CD4-positive, alpha-beta T cell treated with Interleukin-6 for 4 hours (primary cell): ENCODE measurements around the gene LYRM9.
"Not testable (repeated sequence)": the region's sequence is repeated elsewhere in the genome, so short reads cannot be mapped to it uniquely, and the experiment has no call there.

ENCODE experiments used
- DNase-seq: peaks from one replicate; pipeline ENCODE4 v3.0.0-alpha.2; 2020; ENCODE audit warnings: mixed read lengths

LYRM9 gene

GRCh38 chr17:27905447-27906225 is 12.5 kb upstream of the LYRM9 start:
- DNase-seq, result no peak

GRCh38 chr17:27904534-27905446 is 11.6 kb upstream of the LYRM9 start:
- no peak for DNase-seq

- DNase-seq, result no peak
Measured at GRCh38 chr17:27904114-27904513, 10.9 kb upstream of the LYRM9 start.

- DNase-seq, result no peak
Measured at GRCh38 chr17:27899525-27899924, 6.4 kb upstream of the LYRM9 start.

GRCh38 chr17:27898096-27898495 is 4.9 kb upstream of the LYRM9 start:
- no peak for DNase-seq

GRCh38 chr17:27896701-27897100 is 3.5 kb upstream of the LYRM9 start:
- DNase-seq, result no peak

GRCh38 chr17:27895940-27896535 is 2.9 kb upstream of the LYRM9 start:
- DNase-seq, result no peak

GRCh38 chr17:27895123-27895895 is 2.1 kb upstream of the LYRM9 start:
- DNase-seq, result no peak

GRCh38 chr17:27893841-27894503 is 807 bp upstream of the LYRM9 start:
- no peak for DNase-seq

GRCh38 chr17:27892542-27892865 is 661 bp downstream of the LYRM9 start:
- no peak for DNase-seq

GRCh38 chr17:27891841-27892240 is 1.3 kb downstream of the LYRM9 start:
- no peak for DNase-seq

- no peak for DNase-seq
Measured at GRCh38 chr17:27889711-27890251, 3.4 kb downstream of the LYRM9 start.

GRCh38 chr17:27888945-27889344 is 4.2 kb downstream of the LYRM9 start:
- DNase-seq, result no peak

- DNase-seq, result no peak
Measured at GRCh38 chr17:27888067-27888466, 5.1 kb downstream of the LYRM9 start.

- not testable (repeated sequence) for DNase-seq
Measured at GRCh38 chr17:27886348-27886906, 6.7 kb downstream of the LYRM9 start.

- no peak for DNase-seq
Measured at GRCh38 chr17:27882162-27882840, 10.9 kb downstream of the LYRM9 start.

GRCh38 chr17:27879987-27880608 is 13.1 kb downstream of the LYRM9 start:
- DNase-seq, result peak; percentile 72

GRCh38 chr17:27878776-27879562 is 14.2 kb downstream of the LYRM9 start:
- peak; percentile 72 for DNase-seq

- DNase-seq, result no peak
Measured at GRCh38 chr17:27873746-27874145, 19.4 kb downstream of the LYRM9 start.

GRCh38 chr17:27873211-27873610 is 20.0 kb downstream of the LYRM9 start:
- no peak for DNase-seq
